NCI-H2107 (cell line): ENCODE measurements around the gene SREBF2.

Experiments
- DNase-seq: peaks from one replicate; lab custom pipeline; 2025; lab: John Stamatoyannopoulos, UW

Gene SREBF2

GRCh38 chr22:41922328-41922727 is 89.4 kb downstream of the SREBF2 start:
- no peak for DNase-seq

GRCh38 chr22:41922940-41923594 is 90.2 kb downstream of the SREBF2 start:
- no peak for DNase-seq

- DNase-seq = no peak
Observed at GRCh38 chr22:41923595-41924276, 90.8 kb downstream of the SREBF2 start.

GRCh38 chr22:41925783-41926460 is 93.0 kb downstream of the SREBF2 start:
- DNase-seq = no peak

- no peak for DNase-seq
Observed at GRCh38 chr22:41927813-41928212, 94.9 kb downstream of the SREBF2 start.

GRCh38 chr22:41928593-41929417 is 95.9 kb downstream of the SREBF2 start:
- no peak for DNase-seq

- no peak for DNase-seq
Observed at GRCh38 chr22:41929418-41929810, 96.5 kb downstream of the SREBF2 start.

- no peak for DNase-seq
Observed at GRCh38 chr22:41931701-41932269, 98.9 kb downstream of the SREBF2 start.

- no peak for DNase-seq
Observed at GRCh38 chr22:41932353-41932752, 99.4 kb downstream of the SREBF2 start.

GRCh38 chr22:41933411-41934177 is 100.7 kb downstream of the SREBF2 start:
- DNase-seq = no peak

- no peak for DNase-seq
Observed at GRCh38 chr22:41934284-41935014, 101.5 kb downstream of the SREBF2 start.

- no peak for DNase-seq
Observed at GRCh38 chr22:41935015-41935351, 102.1 kb downstream of the SREBF2 start.

- no peak for DNase-seq
Observed at GRCh38 chr22:41935509-41935908, 102.6 kb downstream of the SREBF2 start.

- no peak for DNase-seq
Observed at GRCh38 chr22:41936894-41937169, 103.9 kb downstream of the SREBF2 start.

- DNase-seq = no peak
Observed at GRCh38 chr22:41939981-41940831, 107.3 kb downstream of the SREBF2 start.

- DNase-seq = no peak
Observed at GRCh38 chr22:41940832-41941765, 108.2 kb downstream of the SREBF2 start.

- no peak for DNase-seq
Observed at GRCh38 chr22:41943661-41944209, 110.8 kb downstream of the SREBF2 start.

GRCh38 chr22:41946629-41947423 is 113.9 kb downstream of the SREBF2 start, which contains the start of gene CENPM:
Gene CENPM, minus strand, starts transcription at chr22:41947152. Its CDS starts 76 bp downstream, at chr22:41947076.
- DNase-seq = peak; percentile 66
